Bronchial epithelial cell (primary cell): ENCODE data around the gene MRC1. TPM values are rescaled to one million over a fixed set of nuclear protein-coding genes. Genes with fewer than 3 reads are reported as not detected.
A peak's percentile ranks its signal among the peaks of the same experiment; 100 is the strongest.

ENCODE experiments used
- DNase-seq: peaks from one replicate; pipeline ENCODE4 v3.0.0-alpha.2; 2010; ENCODE audit warnings: low read depth
- FAIRE-seq: peaks from 2 replicates; lab custom pipeline; 2011; peaks lifted over from hg19 to GRCh38; lab: Jason Lieb, UNC
- H3K27me3 ChIP-seq: 2 replicates; pipeline ENCODE4 v1.5.1; 2011; ENCODE audit warnings: low read length; ENCODE audit not compliant: control insufficient read depth, insufficient read depth
- H3K36me3 ChIP-seq: 2 replicates; pipeline ENCODE4 v1.5.1; 2011; ENCODE audit warnings: low read length; ENCODE audit not compliant: control insufficient read depth, insufficient read depth
- H3K4me3 ChIP-seq: 2 replicates; pipeline ENCODE4 v1.5.1; 2011; ENCODE audit warnings: mild to moderate bottlenecking, low read depth, low read length, control low read depth
- CTCF ChIP-seq: IDR thresholded peaks from 2 replicates; pipeline ENCODE4 v1.5.1; 2011; ENCODE audit warnings: mild to moderate bottlenecking, moderate library complexity, low read length, control low read depth, inconsistent platforms; ENCODE audit not compliant: insufficient read depth, severe bottlenecking
- total RNA-seq: library from RNA; depleted of rRNA; stranded (reverse); fragments of >200 nt; gene quantifications from 2 replicates; pipeline ENCODE4 v1.2.1, GENCODE V29; 2014

Gene MRC1
- total RNA-seq, 1 donor from 2014 or later = under 0.01 TPM

GRCh38 chr10:17882557-17882956 is 73.4 kb downstream of the MRC1 start:
- no peaks in the 10 kb centered on the region for H3K36me3 ChIP-seq
- H3K4me3 ChIP-seq = no peak overlapping the region
- no peak for FAIRE-seq
- TF ChIP-seq CTCF = no peak
- no peaks in the 10 kb centered on the region for H3K27me3 ChIP-seq
- no peak for DNase-seq

DNA sequence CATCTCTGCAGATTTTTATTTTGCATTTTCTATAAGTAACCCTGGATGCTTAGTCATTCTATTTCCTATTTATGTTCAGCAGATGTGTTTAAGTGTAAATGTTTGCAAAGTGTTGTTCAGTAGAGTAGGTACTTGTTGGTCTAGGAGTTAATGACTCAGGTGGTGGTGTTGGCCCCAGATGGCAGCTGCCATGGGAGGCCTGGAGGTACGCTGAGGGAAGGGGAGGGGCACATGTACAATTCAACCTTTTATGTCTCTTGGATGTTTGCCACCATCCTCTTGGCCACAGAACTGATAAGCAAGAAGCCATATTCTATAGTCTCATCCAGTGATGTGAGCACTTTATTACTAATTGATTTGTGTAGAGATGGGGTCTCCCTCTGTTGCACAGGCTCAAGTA is 74.5 kb downstream of the MRC1 start:
- no peaks in the 10 kb centered on the region for H3K27me3 ChIP-seq
- TF ChIP-seq CTCF = no peak
- DNase-seq (no peak), FAIRE-seq (no peak)
- H3K4me3 ChIP-seq = no peak overlapping the region
- H3K36me3 ChIP-seq = no peaks in the 10 kb centered on the region

DNA sequence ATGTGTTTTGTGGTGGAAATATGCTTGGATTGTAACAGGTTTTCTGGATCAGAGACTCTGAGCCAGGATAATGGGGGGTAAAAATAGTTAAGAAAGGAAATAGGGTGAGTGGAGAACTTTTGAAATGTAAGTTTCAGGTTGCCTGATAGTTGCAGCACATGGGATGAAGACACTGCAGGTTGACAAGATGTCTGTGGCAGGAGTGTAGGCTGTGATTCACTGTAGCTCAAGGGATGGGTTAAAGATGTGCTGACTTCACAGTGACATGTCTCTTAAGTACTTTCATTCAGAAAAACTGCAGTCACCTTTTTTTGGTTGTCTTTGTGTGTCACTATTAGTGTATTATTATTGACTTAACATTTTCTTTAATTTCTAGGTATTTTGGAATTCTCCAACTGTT is 79.0 kb downstream of the MRC1 start:
- Histone ChIP-seq H3K4me3 (no peak overlapping the region), H3K36me3 (no peaks in the 10 kb centered on the region), H3K27me3 (no peaks in the 10 kb centered on the region)
- FAIRE-seq = no peak
- no peak for DNase-seq
- no peak for TF ChIP-seq CTCF

DNA sequence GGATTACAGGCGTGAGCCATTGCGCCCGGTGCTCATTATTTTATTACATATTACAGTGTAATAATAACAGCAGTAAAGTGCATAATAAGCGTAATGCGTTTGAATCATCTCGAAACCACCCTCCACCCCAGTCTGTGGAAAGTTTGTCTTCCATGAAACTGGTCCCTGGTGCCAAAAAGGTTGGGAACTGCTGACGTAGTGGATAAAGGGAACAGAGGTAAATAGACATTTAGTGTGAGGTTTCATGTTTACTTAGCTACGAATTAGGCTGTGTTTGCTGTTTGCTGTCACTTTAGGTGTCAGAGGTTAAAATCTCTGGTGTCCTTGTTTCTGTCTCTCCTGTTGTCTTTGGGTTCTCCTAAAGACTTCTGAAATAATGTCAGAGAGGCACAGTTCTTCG is 82.3 kb downstream of the MRC1 start:
- Histone ChIP-seq H3K4me3 (no peak overlapping the region), H3K27me3 (no peaks in the 10 kb centered on the region), H3K36me3 (no peaks in the 10 kb centered on the region)
- no peak for DNase-seq
- no peak for TF ChIP-seq CTCF
- no peak for FAIRE-seq

DNA sequence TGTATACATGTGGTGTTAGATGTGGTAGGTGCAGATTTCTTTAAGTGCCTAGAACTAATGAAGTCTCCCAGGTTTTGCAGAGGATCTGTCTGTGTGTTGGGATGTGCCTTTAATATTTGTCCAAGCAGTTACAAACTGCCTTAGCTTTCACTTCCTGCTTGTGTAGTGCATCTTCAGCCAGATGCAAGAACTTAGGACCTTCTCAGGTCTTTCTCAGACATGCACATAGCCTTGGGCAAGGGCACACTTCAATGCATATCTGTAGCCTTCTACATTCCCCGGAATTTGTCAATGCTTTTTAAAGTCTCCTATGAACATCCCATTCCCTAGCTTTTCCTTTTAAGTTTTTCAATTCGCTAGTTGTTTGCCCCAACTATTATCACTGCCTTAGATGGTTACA is 95.4 kb downstream of the MRC1 start:
- TF ChIP-seq CTCF = no peak
- no peak overlapping the region for H3K4me3 ChIP-seq
- FAIRE-seq (no peak), DNase-seq (no peak)
- H3K27me3 ChIP-seq = no peaks in the 10 kb centered on the region
- no peaks in the 10 kb centered on the region for H3K36me3 ChIP-seq

DNA sequence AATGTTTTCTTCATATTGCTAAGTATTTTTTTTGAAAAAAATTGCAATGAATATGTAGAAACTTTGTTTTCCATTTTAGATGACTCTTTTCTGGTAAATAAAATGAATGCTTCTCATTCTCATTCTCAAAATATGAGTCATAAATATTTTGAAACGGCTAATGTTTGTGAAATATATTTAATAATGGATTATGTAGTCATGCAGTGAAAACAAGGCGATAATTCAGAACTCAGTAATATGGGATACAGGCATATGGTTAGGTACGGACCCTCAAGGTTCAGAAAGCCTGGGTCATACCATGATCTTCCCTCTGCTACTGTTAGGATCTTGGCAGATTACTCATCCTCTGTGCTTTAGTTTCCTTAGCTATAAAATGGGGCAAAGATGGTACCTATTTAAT is 96.3 kb downstream of the MRC1 start:
- FAIRE-seq (no peak), DNase-seq (peak; percentile 49)
- no peak overlapping the region for H3K4me3 ChIP-seq
- TF ChIP-seq CTCF = no peak
- no peaks in the 10 kb centered on the region for H3K27me3 ChIP-seq
- H3K36me3 ChIP-seq = no peaks in the 10 kb centered on the region
